Keratinocyte (primary cell): Measurements from ENCODE around the gene MEOX1.

ENCODE experiments used
- CTCF ChIP-seq, 3 experiments: IDR thresholded peaks in 1 of 3; conservative IDR thresholded peaks in 1 of 3; optimal IDR thresholded peaks in 1 of 3; 2 replicates in 2 of 3; 3 replicates in 1 of 3; pipeline versions ENCODE3 to v1.5.1; 2011; ENCODE audit warnings: low read length in 3 of 3, mild to moderate bottlenecking in 3 of 3, moderate library complexity in 2 of 3, control low read depth in 1 of 3, inconsistent platforms in 1 of 3; ENCODE audit not compliant: insufficient read depth in 2 of 3; ENCODE audit errors: extremely low read depth in 1 of 3
- EZH2 ChIP-seq: IDR thresholded peaks from one replicate; pipeline ENCODE4 v1.6.1; 2012; ENCODE audit warnings: inconsistent platforms, mild to moderate bottlenecking, low read length, moderate library complexity

- no peak for TF ChIP-seq CTCF (optimal IDR thresholded peaks at IDR 0.05 in 1 of 3, IDR thresholded peaks at IDR 0.05 in 1 of 3, conservative IDR thresholded peaks at IDR 0.05 in 1 of 3; ENCODE audit: extremely low read depth in 1 of 3, insufficient read depth in 2 of 3, low read length in 3 of 3)
- no peak for TF ChIP-seq EZH2
Measured at GRCh38 chr17:43636426-43636825, 25.3 kb downstream of the MEOX1 start.
